Measurements from ENCODE around the gene OTOP2.

OTOP2 gene, protein sequence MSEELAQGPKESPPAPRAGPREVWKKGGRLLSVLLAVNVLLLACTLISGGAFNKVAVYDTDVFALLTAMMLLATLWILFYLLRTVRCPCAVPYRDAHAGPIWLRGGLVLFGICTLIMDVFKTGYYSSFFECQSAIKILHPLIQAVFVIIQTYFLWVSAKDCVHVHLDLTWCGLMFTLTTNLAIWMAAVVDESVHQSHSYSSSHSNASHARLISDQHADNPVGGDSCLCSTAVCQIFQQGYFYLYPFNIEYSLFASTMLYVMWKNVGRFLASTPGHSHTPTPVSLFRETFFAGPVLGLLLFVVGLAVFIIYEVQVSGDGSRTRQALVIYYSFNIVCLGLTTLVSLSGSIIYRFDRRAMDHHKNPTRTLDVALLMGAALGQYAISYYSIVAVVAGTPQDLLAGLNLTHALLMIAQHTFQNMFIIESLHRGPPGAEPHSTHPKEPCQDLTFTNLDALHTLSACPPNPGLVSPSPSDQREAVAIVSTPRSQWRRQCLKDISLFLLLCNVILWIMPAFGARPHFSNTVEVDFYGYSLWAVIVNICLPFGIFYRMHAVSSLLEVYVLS

DNA sequence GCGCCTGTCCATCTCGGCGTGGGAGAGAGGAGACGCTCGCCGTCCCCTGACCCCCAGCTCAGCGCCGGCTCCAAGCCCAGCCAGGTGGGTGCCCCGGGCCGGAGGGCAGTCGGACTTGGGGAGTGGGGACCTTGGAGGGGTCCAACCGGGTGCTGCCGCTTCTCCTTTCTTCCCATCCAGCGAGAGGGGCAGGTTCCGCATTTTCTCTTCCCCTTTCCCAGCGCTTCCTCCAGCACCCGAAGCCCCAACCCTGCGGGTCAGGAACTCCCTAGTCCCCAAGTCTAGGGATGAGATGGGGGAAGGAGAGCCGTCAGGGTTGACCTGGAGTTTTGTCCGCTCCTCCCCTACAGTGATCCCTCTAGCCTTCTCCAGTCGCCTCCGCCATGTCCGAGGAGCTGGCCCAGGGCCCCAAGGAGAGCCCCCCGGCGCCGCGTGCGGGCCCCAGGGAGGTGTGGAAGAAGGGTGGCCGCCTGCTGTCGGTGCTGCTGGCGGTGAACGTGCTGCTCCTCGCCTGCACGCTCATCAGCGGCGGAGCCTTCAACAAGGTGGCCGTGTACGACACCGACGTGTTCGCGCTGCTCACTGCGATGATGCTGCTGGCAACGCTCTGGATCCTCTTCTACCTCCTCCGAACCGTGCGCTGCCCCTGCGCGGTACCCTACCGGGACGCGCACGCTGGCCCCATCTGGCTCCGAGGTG, at the start of gene OTOP2:
TSS of gene OTOP2 (plus strand) at position 24 of the 699 bp plus-strand sequence. CDS start at position 384, 360 bp downstream.
- DNase-seq (ENCODE audit: low read depth in 2 of 2), result no peak
- peak within 1 kb of the TSS in 1 of 2 donors; percentile 22 for H3K4me3 ChIP-seq (replicated peaks in 1 of 2; ENCODE audit: low read depth in 2 of 2, low read length in 2 of 2)
- TF ChIP-seq, protein P1, sequence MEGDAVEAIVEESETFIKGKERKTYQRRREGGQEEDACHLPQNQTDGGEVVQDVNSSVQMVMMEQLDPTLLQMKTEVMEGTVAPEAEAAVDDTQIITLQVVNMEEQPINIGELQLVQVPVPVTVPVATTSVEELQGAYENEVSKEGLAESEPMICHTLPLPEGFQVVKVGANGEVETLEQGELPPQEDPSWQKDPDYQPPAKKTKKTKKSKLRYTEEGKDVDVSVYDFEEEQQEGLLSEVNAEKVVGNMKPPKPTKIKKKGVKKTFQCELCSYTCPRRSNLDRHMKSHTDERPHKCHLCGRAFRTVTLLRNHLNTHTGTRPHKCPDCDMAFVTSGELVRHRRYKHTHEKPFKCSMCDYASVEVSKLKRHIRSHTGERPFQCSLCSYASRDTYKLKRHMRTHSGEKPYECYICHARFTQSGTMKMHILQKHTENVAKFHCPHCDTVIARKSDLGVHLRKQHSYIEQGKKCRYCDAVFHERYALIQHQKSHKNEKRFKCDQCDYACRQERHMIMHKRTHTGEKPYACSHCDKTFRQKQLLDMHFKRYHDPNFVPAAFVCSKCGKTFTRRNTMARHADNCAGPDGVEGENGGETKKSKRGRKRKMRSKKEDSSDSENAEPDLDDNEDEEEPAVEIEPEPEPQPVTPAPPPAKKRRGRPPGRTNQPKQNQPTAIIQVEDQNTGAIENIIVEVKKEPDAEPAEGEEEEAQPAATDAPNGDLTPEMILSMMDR (IDR thresholded peaks at IDR 0.05; ENCODE audit: low read depth, low read length), result no peak

DNA sequence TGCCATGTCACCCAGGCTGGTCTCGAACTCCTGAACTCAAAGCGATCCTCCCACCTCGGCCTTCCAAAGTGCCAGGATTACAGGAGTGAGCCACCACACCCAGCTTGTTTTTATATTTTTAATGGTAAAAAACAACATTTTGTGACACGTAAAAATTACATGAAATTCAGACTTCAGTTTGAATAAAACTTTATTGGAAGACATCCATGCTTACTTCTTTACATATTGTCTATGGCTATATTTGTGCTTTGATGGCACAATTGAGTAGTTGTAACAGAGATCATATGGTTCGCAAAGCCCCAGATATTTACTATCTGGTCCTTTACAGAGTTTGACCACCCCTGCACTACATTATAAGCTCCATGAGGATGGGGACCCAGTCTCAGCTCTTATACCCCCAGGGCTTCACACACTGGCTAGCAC, 49.4 kb upstream of the OTOP2 start:
- TF ChIP-seq, protein P1 (IDR thresholded peaks at IDR 0.05; ENCODE audit: low read depth, low read length), result no peak

DNA sequence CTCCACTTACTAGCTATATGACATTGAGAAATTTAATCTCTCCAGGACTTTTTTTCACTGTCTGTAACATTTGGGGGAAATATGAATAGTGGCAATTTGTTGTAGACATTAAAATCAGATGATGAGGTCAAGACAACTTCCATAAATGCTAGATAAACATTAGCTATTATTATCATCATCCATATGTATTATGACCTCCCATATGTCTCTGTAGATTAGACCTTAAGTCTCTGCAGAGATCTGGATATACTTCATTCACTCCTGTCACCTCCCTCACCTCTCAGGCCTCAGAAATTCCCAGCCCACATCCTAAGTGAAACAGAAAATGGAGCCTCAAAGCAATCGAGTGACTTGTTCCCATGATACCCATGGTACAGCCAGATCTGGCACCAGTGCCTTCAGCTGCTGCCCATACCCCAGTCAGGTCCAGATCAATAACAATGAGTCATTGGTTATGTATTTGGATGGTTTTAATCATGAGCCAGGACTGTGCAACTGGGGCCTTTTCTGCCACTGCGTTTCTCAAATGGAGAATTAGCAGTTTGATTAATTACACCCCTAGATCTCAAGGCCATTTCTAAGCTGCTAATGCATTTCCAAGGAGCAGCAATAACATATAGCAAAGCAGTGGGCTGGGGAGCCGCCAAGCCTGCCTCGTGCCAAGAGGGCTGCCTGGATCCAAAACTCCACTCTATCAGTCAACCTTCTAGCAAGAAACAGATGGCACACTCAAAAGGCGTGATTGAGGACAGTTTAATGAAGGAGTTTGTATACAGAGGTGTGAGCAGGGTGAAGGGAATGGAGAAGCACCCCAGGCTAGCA, 48.7 kb upstream of the OTOP2 start:
- no peak overlapping the region for H3K4me3 ChIP-seq (replicated peaks in 1 of 2; ENCODE audit: low read depth in 2 of 2, low read length in 2 of 2)
- TF ChIP-seq, protein P1 (IDR thresholded peaks at IDR 0.05; ENCODE audit: low read depth, low read length), result no peak
- DNase-seq (ENCODE audit: low read depth in 2 of 2), result no peak

More for the DNA sequence above, 49.4 kb upstream of the OTOP2 start:
- no peak overlapping the region for H3K4me3 ChIP-seq (replicated peaks in 1 of 2; ENCODE audit: low read depth in 2 of 2, low read length in 2 of 2)
- no peak for DNase-seq (ENCODE audit: low read depth in 2 of 2)

DNA sequence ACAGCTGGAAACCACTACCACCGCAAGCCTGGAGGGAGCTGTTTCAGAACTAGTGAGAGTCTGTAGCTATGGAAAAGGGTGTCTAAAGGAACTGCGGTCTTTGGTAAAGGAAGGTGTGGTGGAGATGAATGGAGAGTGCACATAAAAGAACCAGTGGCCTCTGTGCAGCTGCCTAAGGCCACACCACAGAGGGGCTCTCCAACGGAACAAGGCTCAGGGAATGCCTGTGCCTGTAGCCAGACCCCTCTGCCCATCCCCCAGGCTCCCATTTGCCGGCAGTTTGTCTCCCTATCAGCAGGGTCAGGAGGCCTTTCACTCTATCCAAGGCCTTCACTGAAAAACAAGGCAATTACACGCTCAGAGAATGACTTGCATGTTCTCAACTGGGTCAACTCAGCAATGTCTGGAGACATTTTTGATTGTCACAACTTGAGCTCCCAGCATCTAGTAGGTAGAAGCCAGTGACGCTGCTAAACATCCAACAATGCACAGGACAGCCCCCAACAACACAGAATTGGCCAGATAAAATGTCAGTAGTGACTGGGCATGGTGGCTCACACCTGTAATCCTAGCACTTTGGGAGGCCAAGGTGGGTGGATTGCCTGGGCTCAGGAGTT, 48.0 kb upstream of the OTOP2 start:
- H3K4me3 ChIP-seq (replicated peaks in 1 of 2; ENCODE audit: low read depth in 2 of 2, low read length in 2 of 2), result no peak overlapping the region
- TF ChIP-seq, protein P1 (IDR thresholded peaks at IDR 0.05; ENCODE audit: low read depth, low read length), result no peak
- DNase-seq (ENCODE audit: low read depth in 2 of 2), result no peak

DNA sequence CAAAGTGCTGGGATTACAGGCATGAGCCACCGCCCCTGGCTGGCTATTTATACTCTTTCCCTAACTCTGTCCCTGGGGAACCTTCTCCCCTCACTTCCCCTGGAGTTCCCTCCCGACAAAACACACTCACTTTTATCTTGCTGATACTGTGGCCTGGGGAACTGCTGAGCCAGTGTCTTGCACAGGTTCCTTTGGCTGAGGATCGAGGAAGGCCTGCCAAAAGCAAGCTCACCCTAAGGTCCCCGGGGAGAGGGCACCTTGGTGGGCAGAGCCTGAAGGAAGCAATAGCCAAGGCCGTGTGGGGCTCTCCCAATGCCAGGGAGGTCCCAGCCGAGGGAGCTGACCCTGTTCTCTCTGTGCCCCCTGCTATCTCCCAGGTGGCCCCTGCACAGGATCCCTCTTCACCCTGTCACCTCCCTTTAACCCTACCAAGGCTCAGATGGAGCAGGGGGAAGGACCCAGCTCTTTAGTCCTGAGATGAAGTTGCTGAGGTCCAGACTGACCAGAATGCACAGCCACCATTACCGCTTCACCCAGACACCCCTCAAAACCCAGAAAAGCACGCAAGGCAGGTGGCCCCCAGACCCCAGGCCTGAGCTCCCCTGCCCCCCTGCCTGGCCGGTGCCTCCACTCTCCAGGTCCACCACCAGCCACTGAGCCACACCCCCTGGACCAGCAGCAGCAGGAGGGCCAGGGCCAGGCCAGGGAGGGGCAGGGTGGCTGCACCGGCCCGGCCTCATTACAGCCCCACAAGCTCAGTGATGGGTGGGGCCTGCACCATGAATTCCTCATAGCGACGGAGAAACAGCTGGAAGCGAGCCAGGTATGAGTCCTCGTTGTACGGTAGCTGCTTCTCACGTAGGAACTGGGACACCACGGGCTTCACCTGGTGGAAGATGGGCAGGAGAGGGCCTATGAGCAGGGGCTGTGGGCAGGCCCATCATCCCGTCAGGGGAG, 46.2 kb upstream of the OTOP2 start:
- DNase-seq (ENCODE audit: low read depth in 2 of 2), result peak; percentile 55 to 71
- no peak overlapping the region for H3K4me3 ChIP-seq (replicated peaks in 1 of 2; ENCODE audit: low read depth in 2 of 2, low read length in 2 of 2)
- TF ChIP-seq, protein P1 (IDR thresholded peaks at IDR 0.05; ENCODE audit: low read depth, low read length), result no peak
